Astrocyte of the spinal cord (primary cell): ENCODE measurements around the gene CMSS1.

Source experiments
- DNase-seq: peaks from one replicate; pipeline ENCODE4 v3.0.0; 2011; ENCODE audit warnings: low read depth, low spot score
- H3K4me3 ChIP-seq: 2 replicates; pipeline ENCODE4 v1.5.1; 2011; ENCODE audit warnings: low read depth, mild to moderate bottlenecking, low read length, moderate library complexity
- CTCF ChIP-seq: IDR thresholded peaks from 2 replicates; pipeline ENCODE4 v1.5.1; 2012; ENCODE audit warnings: low read depth, mild to moderate bottlenecking, low read length, inconsistent platforms
- in situ Hi-C: cut with HindIII; loops from 2 replicates; pipeline ENCODE4 v1.10.0; 2017; ENCODE audit warnings: low sequenced_read_pairs

The CMSS1 gene

GRCh38 chr3:99921377-99921695 lies 103.7 kb downstream of the CMSS1 start:
- H3K4me3 ChIP-seq: no peak overlapping the region
- no peak for TF ChIP-seq CTCF
- DNase-seq: no peak
- in situ Hi-C loops: no loop called here

- H3K4me3 ChIP-seq: no peak overlapping the region
- in situ Hi-C loops: no loop called here
- TF ChIP-seq CTCF: no peak
- DNase-seq: peak; percentile 55
These were observed 104.3 kb downstream of the CMSS1 start for GRCh38 chr3:99921986-99922385.

- no peak for TF ChIP-seq CTCF
- DNase-seq: no peak
- in situ Hi-C loops: no loop called here
- H3K4me3 ChIP-seq: no peak overlapping the region
These were observed 106.2 kb downstream of the CMSS1 start for GRCh38 chr3:99923873-99924272.

GRCh38 chr3:99925584-99926230 lies 108.0 kb downstream of the CMSS1 start:
- H3K4me3 ChIP-seq: no peak overlapping the region
- TF ChIP-seq CTCF: no peak
- DNase-seq: peak; percentile 80
- in situ Hi-C loops: no loop called here

- no peak for TF ChIP-seq CTCF
- in situ Hi-C loops: no loop called here
- DNase-seq: no peak
- no peak overlapping the region for H3K4me3 ChIP-seq
These were observed 110.2 kb downstream of the CMSS1 start for GRCh38 chr3:99927671-99928457.

- TF ChIP-seq CTCF: peak; percentile 16
- no peak overlapping the region for H3K4me3 ChIP-seq
- DNase-seq: no peak
- in situ Hi-C loops: no loop called here
These were observed 111.4 kb downstream of the CMSS1 start for GRCh38 chr3:99928771-99929744.
